ENCODE data around the gene TNFSF8. TPM values are rescaled to one million over a fixed set of nuclear protein-coding genes. Genes with fewer than 3 reads are reported as not detected.

The TNFSF8 gene
- total and polyA plus RNA-seq, 2 of the 8 experiments (the other 6 are each of a cell fraction or from before 2014, with no cell fraction given): not detected

GRCh38 chr9:114953959-114954358, 23.6 kb upstream of the TNFSF8 start:
- Histone ChIP-seq H3K18ac (ENCODE audit: extremely low read depth, low read length) (no peak overlapping the region), H3K36me3 (ENCODE audit: control insufficient read depth in 2 of 4, insufficient read depth in 4 of 4, low read length in 3 of 4) (no peaks in the 10 kb centered on the region), H4K8ac (ENCODE audit: extremely low read depth, insufficient read depth, low read length) (no peak overlapping the region), H2BK20ac (ENCODE audit: low read length) (no peak overlapping the region), H3K23me2 (ENCODE audit: low read depth, low read length) (no peaks in the 10 kb centered on the region; the same call in 1 of the 2 replicates), H2BK5ac (ENCODE audit: low read depth, low read length) (no peak overlapping the region), H3K9ac (replicated peaks in 1 of 4; ENCODE audit: extremely low read depth in 1 of 4, low read depth in 3 of 4, low read length in 3 of 4) (no peak overlapping the region), H3K23ac (ENCODE audit: insufficient read length) (no peak overlapping the region), H3K27ac (ENCODE audit: low read depth, low read length) (no peak overlapping the region), H4K91ac (replicated peaks; ENCODE audit: insufficient read length, low read length) (no peak overlapping the region), H3K9me3 (ENCODE audit: insufficient read depth in 2 of 2, low read depth in 1 of 2, low read length in 1 of 2) (no peaks in the 10 kb centered on the region), H2BK120ac (replicated peaks; ENCODE audit: low read depth, low read length) (no peak overlapping the region), H3K4me1 (replicated peaks in 1 of 4; ENCODE audit: control insufficient read depth in 3 of 4, insufficient read depth in 4 of 4, low read length in 3 of 4) (no peaks in the 10 kb centered on the region), H3K79me1 (ENCODE audit: low read depth, low read length) (no peaks in the 10 kb centered on the region), H3K27me3 (replicated peaks in 1 of 4; ENCODE audit: control insufficient read depth in 3 of 4, extremely low read depth in 1 of 4, insufficient read depth in 3 of 4, low read length in 3 of 4) (no peaks in the 10 kb centered on the region; a peak in 2 of 7 replicates), H3K56ac (replicated peaks; ENCODE audit: insufficient read length, low read depth, low read length) (no peak overlapping the region), H2BK12ac (ENCODE audit: low read depth, low read length) (no peak overlapping the region), H2BK15ac (ENCODE audit: low read length) (no peak overlapping the region), H2AFZ (ENCODE audit: low read length) (no peak overlapping the region), H3K4ac (replicated peaks; ENCODE audit: insufficient read length, low read depth, low read length) (no peak overlapping the region), H3K79me2 (ENCODE audit: control insufficient read depth in 1 of 2, insufficient read depth in 2 of 2, low read length in 2 of 2) (no peaks in the 10 kb centered on the region), H3K14ac (ENCODE audit: insufficient read length) (no peak overlapping the region), H3K4me3 (ENCODE audit: extremely low read depth in 1 of 4, insufficient read depth in 2 of 4, low read depth in 3 of 4, low read length in 4 of 4) (no peak overlapping the region), H2AK5ac (ENCODE audit: low read depth, low read length) (no peak overlapping the region), H4K5ac (ENCODE audit: insufficient read length, low read depth, low read length) (no peak overlapping the region), H3K4me2 (ENCODE audit: insufficient read depth in 1 of 2, low read depth in 2 of 2, low read length in 2 of 2) (no peak overlapping the region), H4K20me1 (replicated peaks in 1 of 2; ENCODE audit: control insufficient read depth in 1 of 2, insufficient read depth in 2 of 2, low read length in 2 of 2) (no peaks in the 10 kb centered on the region)
- CTCF ChIA-PET (ENCODE audit: partially characterized antibody): interaction anchor here (1.4 kb wide), 1 partner anchor 43 kb away, joined by 4 read pairs; no protein-coding TSS in a partner anchor
- DNase-seq (ENCODE audit: low read depth in 1 of 2, low spot score in 2 of 2): no peak
- FAIRE-seq: no peak
- WGBS, 2 experiments (ENCODE audit: extremely low coverage in 1 of 2, insufficient coverage in 1 of 2, insufficient read length in 1 of 2, insufficient replicate concordance in 2 of 2, low coverage in 1 of 2, low lambda C conversion rate in 2 of 2, missing lambda C conversion rate in 1 of 2): 86% methylated on average over 7 of the region's 7 CpGs; no CpG with 5 or more reads in 1 of the 2 experiments
- POLR2A ChIA-PET (ENCODE audit: partially characterized antibody): no interaction called here
- TF ChIP-seq MAX (IDR thresholded peaks at IDR 0.05) (no peak), SRF (IDR thresholded peaks at IDR 0.05; ENCODE audit: low read depth, low read length) (no peak), TEAD4 (IDR thresholded peaks at IDR 0.05; ENCODE audit: low read depth, low read length) (no peak), POLR2A (IDR thresholded peaks at IDR 0.05; ENCODE audit: control extremely low read depth in 1 of 2, low read depth in 2 of 2, low read length in 2 of 2) (no peak), RXRA (IDR thresholded peaks at IDR 0.05; ENCODE audit: insufficient read depth, low read depth, low read length) (no peak), JUND (IDR thresholded peaks at IDR 0.05; ENCODE audit: low read length) (no peak), RAD21 (IDR thresholded peaks at IDR 0.05 in 1 of 2, conservative IDR thresholded peaks at IDR 0.05 in 1 of 2; ENCODE audit: low read depth in 2 of 2, low read length in 2 of 2) (no peak), ASH2L (IDR thresholded peaks at IDR 0.05; ENCODE audit: low read length) (no peak), SIRT6 (IDR thresholded peaks at IDR 0.05; ENCODE audit: low read length) (no peak), YY1 (IDR thresholded peaks at IDR 0.05; ENCODE audit: low read depth, low read length) (no peak), POLR2AphosphoS5 (IDR thresholded peaks at IDR 0.05; ENCODE audit: low read depth, low read length) (no peak), TBP (IDR thresholded peaks at IDR 0.05; ENCODE audit: low read depth, low read length) (no peak)
- TF ChIP-seq, protein P1, sequence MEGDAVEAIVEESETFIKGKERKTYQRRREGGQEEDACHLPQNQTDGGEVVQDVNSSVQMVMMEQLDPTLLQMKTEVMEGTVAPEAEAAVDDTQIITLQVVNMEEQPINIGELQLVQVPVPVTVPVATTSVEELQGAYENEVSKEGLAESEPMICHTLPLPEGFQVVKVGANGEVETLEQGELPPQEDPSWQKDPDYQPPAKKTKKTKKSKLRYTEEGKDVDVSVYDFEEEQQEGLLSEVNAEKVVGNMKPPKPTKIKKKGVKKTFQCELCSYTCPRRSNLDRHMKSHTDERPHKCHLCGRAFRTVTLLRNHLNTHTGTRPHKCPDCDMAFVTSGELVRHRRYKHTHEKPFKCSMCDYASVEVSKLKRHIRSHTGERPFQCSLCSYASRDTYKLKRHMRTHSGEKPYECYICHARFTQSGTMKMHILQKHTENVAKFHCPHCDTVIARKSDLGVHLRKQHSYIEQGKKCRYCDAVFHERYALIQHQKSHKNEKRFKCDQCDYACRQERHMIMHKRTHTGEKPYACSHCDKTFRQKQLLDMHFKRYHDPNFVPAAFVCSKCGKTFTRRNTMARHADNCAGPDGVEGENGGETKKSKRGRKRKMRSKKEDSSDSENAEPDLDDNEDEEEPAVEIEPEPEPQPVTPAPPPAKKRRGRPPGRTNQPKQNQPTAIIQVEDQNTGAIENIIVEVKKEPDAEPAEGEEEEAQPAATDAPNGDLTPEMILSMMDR (IDR thresholded peaks at IDR 0.05; ENCODE audit: control extremely low read depth in 1 of 3, insufficient read depth in 1 of 3, low read depth in 1 of 3, low read length in 3 of 3): no peak

All from H1 (cell line).